SJCRH30 (cell line): ENCODE measurements around the gene MCM5. TPM values are rescaled to one million over a fixed set of nuclear protein-coding genes. Genes with fewer than 3 reads are reported as not detected.

Source experiments
- DNase-seq, 2 experiments: peaks; one replicate each; pipeline ENCODE4 v3.0.0-alpha.2; 2015 to 2020
- H3K27ac ChIP-seq: fragments of 250-450 bp; sonication (Bioruptor Pico); 2 replicates; pipeline ENCODE4 v1.5.1; 2020; ENCODE audit warnings: mild to moderate bottlenecking, moderate library complexity
- H3K27me3 ChIP-seq: fragments of 250-450 bp; sonication (Bioruptor Pico); 2 replicates; pipeline ENCODE4 v1.5.1; 2020; ENCODE audit warnings: mild to moderate bottlenecking, moderate library complexity
- H3K36me3 ChIP-seq: fragments of 250-450 bp; sonication (Bioruptor Pico); 2 replicates; pipeline ENCODE4 v1.5.1; 2020; ENCODE audit warnings: mild to moderate bottlenecking, moderate library complexity
- H3K4me1 ChIP-seq: fragments of 250-450 bp; sonication (Bioruptor Pico); 2 replicates; pipeline ENCODE4 v1.5.1; 2020; ENCODE audit warnings: mild to moderate bottlenecking, moderate library complexity
- H3K4me3 ChIP-seq: fragments of 250-450 bp; sonication (Bioruptor Pico); 2 replicates; pipeline ENCODE4 v1.5.1; 2020; ENCODE audit warnings: mild to moderate bottlenecking, moderate library complexity
- H3K9me3 ChIP-seq: fragments of 250-450 bp; sonication (Bioruptor Pico); replicated peaks from 2 replicates; pipeline ENCODE4 v1.5.1; 2020; ENCODE audit warnings: mild to moderate bottlenecking, moderate library complexity
- total RNA-seq: library from RNA; depleted of rRNA; stranded (reverse); fragments of >200 nt; shearing (Covaris generic); gene quantifications from 2 replicates; pipeline ENCODE4 v1.2.3, GENCODE V29; 2014

The MCM5 gene
- total RNA-seq, 1 experiment from 2014 or later: 109 TPM

DNA sequence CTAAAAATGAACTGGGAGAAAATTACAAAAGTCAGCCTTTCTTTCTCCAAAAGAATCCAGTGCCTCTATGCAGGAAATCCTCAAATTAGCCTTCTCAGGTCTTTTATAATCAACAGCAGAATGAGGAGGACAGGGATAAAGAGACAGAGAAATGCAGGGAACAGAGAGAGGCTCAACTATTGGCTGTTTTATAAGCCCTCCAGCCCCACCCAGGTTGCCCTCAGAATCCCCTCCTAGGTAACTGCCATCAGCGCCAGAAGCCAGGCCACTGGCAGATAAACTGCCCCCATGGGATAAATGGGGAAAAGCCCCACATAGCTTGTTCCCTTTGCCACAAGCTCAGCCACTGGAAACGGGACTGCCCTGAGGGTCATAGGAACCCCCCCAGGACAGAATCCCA is 29.9 kb upstream of the MCM5 start:
- H3K36me3 ChIP-seq: no peaks in the 10 kb centered on the region
- no peak overlapping the region for H3K4me3 ChIP-seq
- peaks cover 7% of the 10 kb centered on the region; the same call in 1 of the 2 replicates for H3K4me1 ChIP-seq
- H3K27ac ChIP-seq: no peak overlapping the region
- H3K9me3 ChIP-seq: no peaks in the 10 kb centered on the region
- no peak for DNase-seq
- no peaks in the 10 kb centered on the region for H3K27me3 ChIP-seq

DNA sequence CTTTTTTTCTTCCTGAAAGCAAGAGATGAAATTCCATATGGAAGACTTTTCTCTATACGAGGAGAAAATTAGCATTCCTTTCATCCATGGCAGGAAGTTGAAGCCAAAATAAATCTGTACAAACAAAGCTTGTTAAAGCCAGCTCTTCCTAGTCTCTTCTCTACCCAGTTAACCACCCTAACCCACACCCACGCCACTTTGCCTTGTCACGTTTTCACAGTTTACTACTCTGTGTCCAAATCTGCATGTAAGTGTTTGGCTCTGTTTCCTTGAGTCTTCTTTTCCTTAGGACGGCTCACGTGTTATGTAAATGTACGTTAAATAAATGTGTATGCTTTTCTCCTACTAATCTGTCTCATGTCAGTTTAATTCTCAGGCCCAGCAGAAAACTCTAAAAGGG is 26.2 kb upstream of the MCM5 start:
- Histone ChIP-seq H3K4me1 (peaks cover 11% of the 10 kb centered on the region), H3K9me3 (no peaks in the 10 kb centered on the region), H3K36me3 (no peaks in the 10 kb centered on the region), H3K4me3 (no peak overlapping the region), H3K27me3 (no peaks in the 10 kb centered on the region), H3K27ac (no peak overlapping the region)
- DNase-seq: no peak

DNA sequence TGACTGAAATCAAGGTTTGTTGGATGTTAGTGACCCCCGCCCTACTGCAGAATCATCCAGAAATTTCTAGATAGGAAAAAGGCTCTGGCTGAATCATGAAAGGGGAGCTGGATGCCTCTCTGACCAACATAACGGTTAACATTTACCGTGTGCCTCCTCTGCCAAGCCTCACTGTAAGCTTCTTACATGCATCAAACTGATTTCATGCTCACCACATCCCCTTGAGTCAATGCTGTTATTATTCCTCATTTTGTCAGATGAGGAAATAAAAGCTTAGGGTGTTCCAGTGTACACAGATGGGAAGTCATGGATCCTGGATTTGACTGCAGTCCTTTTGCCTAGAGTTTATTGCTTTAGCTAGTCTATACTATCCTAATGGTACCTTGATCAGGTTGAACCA is 24.9 kb upstream of the MCM5 start:
- H3K27ac ChIP-seq: no peak overlapping the region; the same call in 1 of the 2 replicates
- DNase-seq: peak in 1 of 2 experiments; percentile 19
- H3K4me1 ChIP-seq: peaks cover 6% of the 10 kb centered on the region

DNA sequence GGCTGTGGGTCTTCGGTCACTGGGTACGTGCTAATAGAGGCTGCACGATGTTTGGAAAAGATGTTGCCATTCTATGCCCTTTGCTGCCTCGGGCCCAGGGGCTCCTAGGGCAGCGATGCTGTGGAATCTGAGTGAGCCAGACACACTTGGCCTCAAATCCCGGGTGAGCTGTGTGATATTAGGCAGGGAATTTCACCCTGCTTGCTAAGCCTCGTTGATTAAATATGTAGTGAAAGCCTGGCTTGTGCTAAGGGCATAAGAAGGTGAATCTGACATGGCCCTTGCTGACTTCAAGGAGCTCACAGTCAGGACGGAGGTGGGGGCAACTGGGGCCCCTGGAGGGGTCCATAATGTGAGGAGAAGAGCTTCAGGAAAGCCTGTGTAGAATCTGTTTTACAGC is 24.4 kb upstream of the MCM5 start:
- Histone ChIP-seq H3K27ac (peak overlapping the region; percentile 4; the same call in 1 of the 2 replicates), H3K4me3 (no peak overlapping the region), H3K4me1 (peaks cover 5% of the 10 kb centered on the region), H3K27me3 (no peaks in the 10 kb centered on the region), H3K36me3 (no peaks in the 10 kb centered on the region), H3K9me3 (no peaks in the 10 kb centered on the region)
- DNase-seq: no peak

More for the DNA sequence above, 24.9 kb upstream of the MCM5 start:
- no peak overlapping the region for H3K4me3 ChIP-seq
- H3K27me3 ChIP-seq: no peaks in the 10 kb centered on the region
- no peaks in the 10 kb centered on the region for H3K36me3 ChIP-seq
- no peaks in the 10 kb centered on the region for H3K9me3 ChIP-seq

DNA sequence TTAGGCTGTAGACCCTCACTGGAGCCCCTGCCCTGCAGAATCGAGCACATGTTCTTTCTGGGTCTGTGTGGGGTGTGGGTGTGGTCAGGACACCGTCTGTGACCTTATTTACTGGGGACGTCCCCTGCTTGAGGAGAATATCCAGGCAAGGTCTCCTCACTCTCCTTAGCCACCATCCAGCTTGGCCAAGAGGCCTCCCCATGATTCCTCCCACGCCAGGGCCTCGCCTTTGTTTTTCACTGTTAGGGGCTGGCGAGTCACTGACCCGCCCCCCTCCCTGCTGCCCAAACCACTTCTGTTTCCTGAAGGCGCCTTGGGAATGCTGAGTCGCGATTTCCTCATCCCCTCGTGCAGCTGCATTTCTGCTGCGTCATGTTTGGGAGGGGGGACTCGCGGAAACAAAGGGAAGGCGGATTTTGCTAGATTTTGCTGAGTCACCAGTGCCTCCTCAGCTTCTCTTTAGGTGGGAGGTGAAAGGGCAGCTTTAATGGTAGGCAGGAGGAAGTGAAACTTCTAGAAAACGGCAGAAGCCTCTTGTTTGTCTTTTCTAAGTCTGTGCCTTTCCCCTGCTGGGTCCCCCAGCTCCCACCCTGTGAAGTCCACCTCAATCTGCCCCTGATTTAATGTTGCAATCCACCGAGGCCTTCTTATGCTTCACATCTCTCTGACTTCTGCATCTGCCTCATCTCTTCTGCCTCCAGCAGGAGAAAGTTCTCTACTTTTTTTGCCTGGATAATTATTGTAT is 23.0 kb upstream of the MCM5 start:
- H3K4me3 ChIP-seq: peak overlapping the region; percentile 24
- DNase-seq: peak; percentile 86 to 89
- H3K27me3 ChIP-seq: no peaks in the 10 kb centered on the region
- H3K4me1 ChIP-seq: peaks cover 5% of the 10 kb centered on the region
- H3K9me3 ChIP-seq: no peaks in the 10 kb centered on the region
- no peaks in the 10 kb centered on the region for H3K36me3 ChIP-seq
- H3K27ac ChIP-seq: peak overlapping the region; percentile 50

DNA sequence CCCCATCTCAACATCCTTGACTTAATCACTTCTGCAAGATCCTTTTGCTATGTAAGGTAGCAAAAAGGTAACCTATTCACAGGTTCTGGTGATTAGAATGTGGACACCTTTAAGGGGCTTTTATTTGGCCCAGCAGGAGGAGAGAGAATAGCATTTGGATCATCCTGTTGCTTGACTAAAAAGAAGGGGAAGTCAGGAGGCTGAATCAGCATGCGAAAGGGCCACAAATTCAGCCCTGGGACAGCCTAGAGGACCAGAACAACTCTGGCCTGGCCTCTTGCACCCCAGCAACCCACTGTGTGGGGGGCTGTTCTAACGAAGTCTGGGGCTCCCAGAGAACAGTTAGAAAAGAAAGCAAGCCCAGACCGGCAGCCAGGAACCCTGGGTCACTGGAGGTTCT is 22.2 kb upstream of the MCM5 start:
- no peak overlapping the region for H3K27ac ChIP-seq
- no peaks in the 10 kb centered on the region for H3K36me3 ChIP-seq
- no peak for DNase-seq

DNA sequence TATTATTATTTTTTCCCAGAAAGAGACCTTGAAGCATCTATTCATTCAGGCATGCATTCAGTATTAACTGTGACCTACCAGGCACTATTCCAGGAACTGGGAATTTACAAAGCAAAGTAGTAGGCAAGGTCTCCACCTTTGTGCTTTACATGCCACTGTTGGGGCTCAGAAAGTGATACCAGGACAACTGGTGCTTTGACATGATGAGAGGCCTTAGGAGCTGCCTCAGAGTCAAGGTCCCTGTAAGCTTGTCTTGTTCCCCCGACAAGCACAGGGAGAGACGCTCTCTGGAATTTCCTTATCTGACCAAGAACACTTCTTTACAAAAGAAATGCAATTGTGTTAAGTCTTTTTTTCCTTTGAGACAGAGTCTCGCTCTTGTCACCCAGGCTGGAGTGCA is 21.3 kb upstream of the MCM5 start:
- Histone ChIP-seq H3K36me3 (0 out of 2 replicates have a peak, but pooled peaks cover 4% of the 10 kb centered on the region), H3K9me3 (no peaks in the 10 kb centered on the region), H3K27ac (no peak overlapping the region), H3K4me3 (no peak overlapping the region), H3K27me3 (no peaks in the 10 kb centered on the region), H3K4me1 (peaks cover 5% of the 10 kb centered on the region)
- no peak for DNase-seq

More for the DNA sequence above, 22.2 kb upstream of the MCM5 start:
- H3K27me3 ChIP-seq: no peaks in the 10 kb centered on the region
- H3K9me3 ChIP-seq: no peaks in the 10 kb centered on the region
- H3K4me1 ChIP-seq: peaks cover 5% of the 10 kb centered on the region
- H3K4me3 ChIP-seq: no peak overlapping the region

DNA sequence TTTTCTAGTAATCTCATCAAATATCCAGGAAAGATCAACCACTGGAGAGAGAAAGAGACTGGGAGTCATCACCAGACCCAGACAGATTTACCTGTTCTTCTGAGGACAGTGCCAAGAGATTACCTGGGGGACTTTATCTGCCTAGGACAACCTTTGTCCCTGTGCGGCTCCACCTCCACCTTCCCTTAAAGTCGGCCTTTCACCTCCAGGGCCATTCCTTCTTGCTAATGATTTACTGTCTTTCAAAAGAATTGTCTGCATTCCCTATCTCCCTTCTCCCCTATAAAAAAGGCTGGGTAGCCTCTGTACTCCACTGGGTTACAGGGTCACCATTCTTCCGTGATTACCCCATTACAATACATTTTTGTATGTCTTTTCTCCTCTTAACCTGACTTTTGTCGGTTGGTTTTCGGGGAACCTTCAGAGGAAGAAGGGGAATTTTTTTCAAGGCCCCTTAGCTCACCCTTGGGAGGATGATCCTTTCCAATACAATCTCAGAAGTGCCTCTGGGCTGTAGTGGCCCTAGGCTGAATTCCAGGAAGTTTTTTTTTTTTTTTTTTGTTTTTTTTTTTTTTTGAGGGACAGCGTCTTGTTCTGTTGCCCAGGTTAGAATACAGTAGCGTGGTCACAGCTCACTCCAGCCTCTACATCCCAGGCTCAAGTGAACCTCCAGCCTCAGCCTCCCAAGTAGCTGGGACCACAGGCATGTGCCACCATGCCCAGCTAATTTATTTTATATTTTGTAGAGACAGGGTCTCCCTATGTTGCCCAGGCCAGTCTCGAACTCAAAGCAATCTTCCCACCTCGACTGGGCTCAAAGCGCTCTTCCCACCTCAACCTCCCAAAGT is 20.6 kb upstream of the MCM5 start:
- no peak overlapping the region for H3K27ac ChIP-seq
- no peak for DNase-seq
- H3K4me3 ChIP-seq: no peak overlapping the region
- 0 out of 2 replicates have a peak, but pooled peaks cover 4% of the 10 kb centered on the region for H3K36me3 ChIP-seq
- H3K27me3 ChIP-seq: no peaks in the 10 kb centered on the region
- no peaks in the 10 kb centered on the region for H3K9me3 ChIP-seq
- H3K4me1 ChIP-seq: peaks cover 5% of the 10 kb centered on the region

DNA sequence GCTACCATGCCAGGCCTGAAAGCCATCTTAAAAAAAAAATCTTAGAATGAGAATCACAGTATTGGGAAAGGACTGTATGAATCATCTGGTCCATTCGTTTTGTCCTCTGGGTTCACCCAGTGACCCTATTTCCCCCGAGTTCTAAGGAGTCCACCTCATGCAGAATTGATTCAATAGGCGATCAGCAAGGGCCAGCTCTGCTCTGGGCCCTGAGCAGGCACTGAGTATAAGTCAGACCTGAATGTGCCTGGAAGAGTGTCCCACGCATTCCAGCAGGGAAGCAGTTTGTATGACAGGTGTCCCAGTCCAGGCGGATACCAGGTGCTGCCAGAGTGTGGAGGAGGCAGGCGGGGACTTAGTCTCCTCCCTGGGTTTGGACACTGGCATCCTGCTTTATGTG is 19.9 kb upstream of the MCM5 start:
- Histone ChIP-seq H3K4me1 (peaks cover 5% of the 10 kb centered on the region), H3K27me3 (no peaks in the 10 kb centered on the region), H3K27ac (no peak overlapping the region), H3K4me3 (no peak overlapping the region), H3K9me3 (no peaks in the 10 kb centered on the region), H3K36me3 (0 out of 2 replicates have a peak, but pooled peaks cover 4% of the 10 kb centered on the region)
- DNase-seq: no peak

DNA sequence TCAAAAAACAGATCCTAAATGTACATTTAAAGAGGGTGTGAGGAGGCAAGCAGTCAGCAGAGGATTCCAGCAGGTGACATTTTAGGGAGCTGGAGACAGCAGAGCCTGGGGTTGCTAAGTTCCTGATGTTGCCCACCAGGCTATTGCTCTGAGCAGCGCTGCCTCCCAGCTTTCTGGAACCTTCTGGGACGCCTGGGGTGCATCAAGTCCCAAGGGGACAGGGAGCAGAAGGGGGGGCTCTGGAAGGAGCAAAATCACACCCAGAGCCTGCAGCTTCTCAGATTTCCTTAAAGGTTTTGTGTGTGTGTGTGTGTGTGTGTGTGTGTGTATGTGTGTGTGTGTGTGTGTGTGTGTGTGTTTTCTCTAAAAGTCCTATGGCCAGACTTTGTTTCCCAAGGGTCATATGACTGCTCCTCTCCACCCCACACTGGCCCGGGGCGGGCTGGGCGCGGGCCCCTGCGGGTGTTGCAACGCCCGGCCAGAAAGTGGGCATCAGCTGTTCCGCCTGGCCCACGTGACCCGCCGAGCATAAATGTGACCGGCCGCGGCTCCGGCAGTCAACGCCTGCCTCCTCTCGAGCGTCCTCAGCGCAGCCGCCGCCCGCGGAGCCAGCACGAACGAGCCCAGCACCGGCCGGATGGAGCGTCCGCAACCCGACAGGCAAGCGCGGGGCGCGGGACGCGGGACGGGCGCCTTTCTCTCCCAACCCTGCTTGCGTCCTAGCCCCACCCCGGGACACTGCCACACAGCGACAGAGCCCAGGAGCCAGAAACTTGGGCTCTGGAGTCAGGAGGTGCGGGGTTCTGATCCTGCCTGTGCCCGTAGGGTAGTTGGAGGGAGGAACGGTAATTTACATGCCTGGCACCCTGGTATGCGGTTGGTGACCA is 19.2 kb upstream of the MCM5 start, which contains the start of gene HMOX1:
Gene HMOX1 (plus strand): TSS at position 560 of the 887 bp plus-strand sequence. CDS start 78 bp downstream, at position 638.
- Histone ChIP-seq H3K27ac (peak within 1 kb of the TSS; percentile 37), H3K9me3 (no peaks in the 10 kb centered on the region), H3K4me1 (peaks cover 5% of the 10 kb centered on the region), H3K27me3 (no peaks in the 10 kb centered on the region), H3K36me3 (0 out of 2 replicates have a peak, but pooled peaks cover 4% of the 10 kb centered on the region), H3K4me3 (peak within 1 kb of the TSS; percentile 66)
- peak; percentile 85 to 87 for DNase-seq

DNA sequence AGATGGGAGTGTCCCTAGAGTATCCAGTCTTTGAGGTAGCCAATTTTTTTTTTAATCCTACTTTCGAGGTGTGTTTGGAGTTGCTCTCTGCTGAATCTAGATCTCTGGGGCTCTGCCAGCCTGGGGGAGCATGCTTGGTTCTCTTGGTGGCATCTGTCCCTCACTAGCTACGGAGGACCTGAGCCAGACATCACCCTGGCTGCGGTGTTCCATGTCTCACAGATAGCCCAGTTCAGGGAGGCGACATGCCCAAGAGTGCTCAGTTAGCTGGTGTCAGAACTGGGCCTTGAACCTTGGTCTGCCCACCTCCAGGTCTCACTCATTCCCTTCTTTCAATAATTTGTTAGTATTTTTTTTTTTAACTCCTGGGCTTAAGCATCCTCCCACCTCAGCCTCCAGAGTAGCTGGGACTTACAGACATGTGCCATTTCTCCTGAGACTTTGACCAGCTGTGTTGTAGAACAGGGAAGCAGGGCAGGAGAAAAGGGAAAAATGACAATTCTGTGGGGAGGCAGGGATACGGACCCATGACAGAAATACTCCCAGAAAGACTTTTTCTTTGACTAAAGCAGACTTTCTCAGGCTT is 18.4 kb upstream of the MCM5 start:
- no peak for DNase-seq
- H3K27ac ChIP-seq: peak overlapping the region; percentile 37
- H3K36me3 ChIP-seq: 0 out of 2 replicates have a peak, but pooled peaks cover 4% of the 10 kb centered on the region
- peak overlapping the region; percentile 66 for H3K4me3 ChIP-seq
- H3K4me1 ChIP-seq: peaks cover 3% of the 10 kb centered on the region
- no peaks in the 10 kb centered on the region for H3K9me3 ChIP-seq
- H3K27me3 ChIP-seq: no peaks in the 10 kb centered on the region

DNA sequence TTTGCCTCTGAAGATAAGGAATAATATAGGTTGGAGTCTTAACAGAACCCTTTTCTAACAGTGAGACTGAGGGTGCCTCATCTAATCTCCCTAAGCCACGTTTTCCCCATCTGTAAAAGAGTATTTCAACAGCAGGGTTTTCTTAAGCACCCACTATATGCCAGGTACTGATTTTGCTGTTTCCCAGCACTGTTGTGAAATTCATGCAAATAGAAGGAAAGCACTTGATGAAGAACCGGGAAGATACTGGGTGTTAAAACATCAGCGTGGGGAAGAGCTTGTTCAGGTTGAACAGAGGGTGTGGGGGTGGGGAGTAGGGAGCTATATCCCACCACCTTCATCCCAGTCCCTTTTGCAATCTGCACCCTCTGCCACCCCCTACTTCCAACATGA is 16.3 kb upstream of the MCM5 start:
- Histone ChIP-seq H3K9me3 (no peaks in the 10 kb centered on the region), H3K27ac (no peak overlapping the region), H3K36me3 (0 out of 2 replicates have a peak, but pooled peaks cover 4% of the 10 kb centered on the region), H3K4me1 (no peaks in the 10 kb centered on the region; the same call in 1 of the 2 replicates), H3K4me3 (no peak overlapping the region), H3K27me3 (no peaks in the 10 kb centered on the region)
- no peak for DNase-seq

DNA sequence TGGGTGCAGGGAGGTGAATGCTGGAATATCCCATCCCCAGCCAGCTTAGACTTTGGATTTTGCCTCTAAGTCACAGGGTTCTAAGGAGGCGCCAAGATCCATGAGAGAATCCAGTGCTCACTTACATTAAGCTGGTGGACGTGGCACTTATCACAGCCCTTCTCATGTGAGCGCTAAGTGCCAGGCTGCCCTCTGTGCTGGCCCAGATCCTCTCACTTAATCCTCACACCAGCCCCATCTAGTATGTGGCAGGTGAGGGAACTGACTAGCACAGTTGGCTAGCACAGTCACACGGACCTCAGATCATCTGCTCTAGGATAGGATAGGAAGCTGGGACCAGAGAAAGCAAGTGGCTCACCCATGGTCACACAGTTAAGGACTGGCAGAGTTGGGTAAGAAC is 15.4 kb upstream of the MCM5 start:
- no peak overlapping the region for H3K27ac ChIP-seq
- H3K4me1 ChIP-seq: no peaks in the 10 kb centered on the region; the same call in 1 of the 2 replicates
- H3K9me3 ChIP-seq: no peaks in the 10 kb centered on the region
- DNase-seq: no peak
- H3K27me3 ChIP-seq: no peaks in the 10 kb centered on the region
- 0 out of 2 replicates have a peak, but pooled peaks cover 4% of the 10 kb centered on the region for H3K36me3 ChIP-seq
- no peak overlapping the region for H3K4me3 ChIP-seq
